GM12872 (cell line): ENCODE measurements around the gene TNIP1.

Experiments
- TF ChIP-seq, protein P1 (sequence below): IDR thresholded peaks from 3 replicates; pipeline ENCODE4 v1.5.1; 2011; ENCODE audit warnings: low read depth, mild to moderate bottlenecking, low read length, moderate library complexity; ENCODE audit not compliant: insufficient read depth

Gene TNIP1

DNA sequence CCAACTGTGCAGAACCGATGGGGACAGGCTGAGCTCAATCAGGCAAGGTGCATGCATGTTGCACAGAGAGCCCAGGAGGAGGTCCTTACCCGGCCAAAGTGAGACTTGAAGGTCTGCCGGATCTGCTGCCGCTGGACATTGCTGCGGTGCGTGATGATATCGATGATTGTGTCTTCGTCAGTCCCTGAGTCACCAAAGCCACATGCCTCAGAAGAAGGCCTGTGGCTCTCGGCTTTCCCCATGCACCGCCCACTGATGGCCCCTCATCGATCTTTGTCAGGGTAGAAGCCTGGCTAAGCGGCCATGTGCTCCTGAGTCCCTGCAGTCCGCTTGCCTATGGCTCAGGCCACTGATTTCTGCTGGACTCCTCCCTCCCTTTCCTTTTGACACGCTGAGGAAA is 42.0 kb upstream of the TNIP1 start:
- TF ChIP-seq, protein P1, sequence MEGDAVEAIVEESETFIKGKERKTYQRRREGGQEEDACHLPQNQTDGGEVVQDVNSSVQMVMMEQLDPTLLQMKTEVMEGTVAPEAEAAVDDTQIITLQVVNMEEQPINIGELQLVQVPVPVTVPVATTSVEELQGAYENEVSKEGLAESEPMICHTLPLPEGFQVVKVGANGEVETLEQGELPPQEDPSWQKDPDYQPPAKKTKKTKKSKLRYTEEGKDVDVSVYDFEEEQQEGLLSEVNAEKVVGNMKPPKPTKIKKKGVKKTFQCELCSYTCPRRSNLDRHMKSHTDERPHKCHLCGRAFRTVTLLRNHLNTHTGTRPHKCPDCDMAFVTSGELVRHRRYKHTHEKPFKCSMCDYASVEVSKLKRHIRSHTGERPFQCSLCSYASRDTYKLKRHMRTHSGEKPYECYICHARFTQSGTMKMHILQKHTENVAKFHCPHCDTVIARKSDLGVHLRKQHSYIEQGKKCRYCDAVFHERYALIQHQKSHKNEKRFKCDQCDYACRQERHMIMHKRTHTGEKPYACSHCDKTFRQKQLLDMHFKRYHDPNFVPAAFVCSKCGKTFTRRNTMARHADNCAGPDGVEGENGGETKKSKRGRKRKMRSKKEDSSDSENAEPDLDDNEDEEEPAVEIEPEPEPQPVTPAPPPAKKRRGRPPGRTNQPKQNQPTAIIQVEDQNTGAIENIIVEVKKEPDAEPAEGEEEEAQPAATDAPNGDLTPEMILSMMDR, result no peak

DNA sequence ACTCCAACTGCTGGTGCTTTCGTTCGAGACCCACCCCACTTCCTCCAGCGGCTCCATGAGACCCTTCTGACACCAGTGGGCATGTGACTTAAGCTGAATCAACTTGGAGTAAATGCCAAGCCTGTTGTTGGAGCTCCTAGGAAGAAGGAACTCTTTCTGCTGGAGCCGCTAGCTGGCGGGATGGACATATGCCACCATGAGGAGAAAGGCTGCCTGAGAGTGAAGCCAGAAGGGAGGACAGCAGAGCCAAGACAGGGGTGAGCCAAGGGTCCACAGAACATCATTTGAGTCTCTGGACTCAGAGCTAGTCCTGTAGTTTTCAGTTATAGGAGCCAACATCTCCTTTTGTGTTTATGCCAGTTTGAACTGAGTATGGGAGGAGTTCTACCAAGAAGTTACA is 40.8 kb upstream of the TNIP1 start:
- TF ChIP-seq, protein P1, result no peak

DNA sequence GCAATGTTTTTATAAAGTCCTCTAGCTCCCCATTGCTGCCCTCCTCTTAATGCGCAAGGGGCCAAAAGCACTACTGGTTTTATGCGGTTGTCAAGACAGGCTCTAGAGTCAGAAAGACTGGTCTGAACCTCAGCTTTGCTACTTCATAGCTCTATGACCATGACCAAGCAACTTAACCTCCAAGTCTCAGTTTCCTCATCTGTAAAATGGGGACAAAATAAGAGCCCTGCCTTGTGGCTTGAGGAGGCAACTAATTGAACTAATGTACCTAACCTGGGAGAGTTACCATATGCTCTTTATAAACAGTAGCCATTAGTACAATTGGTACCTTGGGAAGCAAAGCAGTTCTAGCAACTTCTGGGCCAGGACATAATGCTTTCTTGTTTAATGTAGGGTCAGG is 40.3 kb upstream of the TNIP1 start:
- TF ChIP-seq, protein P1, result no peak

DNA sequence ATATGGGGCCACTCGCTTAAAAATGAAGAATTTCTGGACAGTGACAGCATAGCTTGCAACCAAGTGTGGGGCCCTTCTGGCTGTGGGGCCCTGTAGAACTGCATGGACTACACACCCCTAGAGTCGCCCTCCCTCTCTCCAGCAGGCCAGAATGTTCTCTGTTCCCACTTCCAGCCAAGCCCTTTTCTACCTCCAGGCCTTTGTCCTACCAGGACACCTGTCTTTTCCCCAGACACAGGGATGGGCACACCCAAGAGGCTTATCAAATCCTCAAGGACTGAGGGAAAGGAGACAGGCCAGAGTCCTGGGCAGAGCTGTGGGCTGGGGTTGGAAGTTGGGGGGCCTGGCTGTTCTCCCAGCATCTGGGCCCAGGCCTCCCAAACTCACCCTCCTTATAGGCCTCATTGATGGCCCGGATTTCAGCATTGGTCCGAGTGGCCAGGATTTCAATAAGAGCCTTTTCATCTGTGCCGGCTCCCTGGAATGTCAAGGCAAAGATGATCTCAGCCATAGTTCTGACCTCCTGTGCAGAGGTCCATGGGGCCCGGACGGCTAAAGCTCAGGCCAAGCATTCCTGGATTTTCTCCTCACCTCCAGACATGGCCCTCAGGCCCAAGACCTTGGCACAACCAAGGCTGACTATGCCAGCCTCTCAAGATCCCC is 38.2 kb upstream of the TNIP1 start:
- TF ChIP-seq, protein P1, result no peak

DNA sequence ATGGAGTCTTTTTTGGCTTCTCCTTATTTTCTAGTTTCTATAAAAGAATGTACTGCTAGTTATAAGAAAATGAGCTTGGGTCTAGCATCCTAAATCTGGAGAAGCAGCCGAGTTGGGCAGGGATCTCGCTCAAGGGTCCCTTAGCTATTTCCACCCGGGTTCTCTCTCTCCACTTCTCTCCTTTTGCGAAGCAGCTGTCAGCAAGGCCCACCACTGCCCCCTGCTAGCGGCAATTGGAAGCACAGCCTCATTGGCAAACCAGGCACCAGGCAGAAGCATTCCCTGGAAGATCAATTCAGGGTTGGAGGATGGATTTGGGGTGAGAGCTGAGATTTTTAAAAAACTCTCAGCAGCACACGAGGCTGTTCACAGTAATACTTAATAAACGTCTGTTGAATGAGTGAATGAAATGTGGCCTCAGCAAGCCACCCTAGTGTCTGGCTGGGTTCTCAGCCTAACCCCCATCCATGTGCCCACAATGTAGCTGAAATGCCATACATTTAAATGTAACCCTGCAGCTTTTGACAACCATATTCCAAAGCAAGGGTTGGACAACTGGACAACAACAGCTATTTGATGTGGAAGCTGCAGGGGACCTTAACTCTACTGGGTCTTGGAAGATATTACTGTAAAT is 34.6 kb upstream of the TNIP1 start:
- TF ChIP-seq, protein P1, result peak; percentile 95

DNA sequence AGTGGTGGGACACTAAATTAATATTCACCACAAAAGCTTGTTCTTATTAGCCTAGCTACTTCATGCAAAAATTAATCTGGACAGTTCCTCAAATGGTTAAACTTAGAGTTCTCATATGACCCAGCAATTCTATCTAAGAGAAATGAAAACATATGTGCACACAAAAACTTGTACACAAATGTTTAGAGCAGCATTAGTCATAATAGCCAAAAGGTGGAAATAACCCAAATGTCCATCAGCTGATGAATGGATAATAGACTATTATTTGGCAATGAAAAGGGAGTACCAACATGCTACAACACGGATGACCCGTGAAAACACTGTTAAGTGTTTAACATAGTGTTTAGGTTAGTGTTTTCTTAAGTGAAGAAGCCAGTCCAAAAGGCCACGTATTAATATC is 32.8 kb upstream of the TNIP1 start:
- TF ChIP-seq, protein P1, result no peak

DNA sequence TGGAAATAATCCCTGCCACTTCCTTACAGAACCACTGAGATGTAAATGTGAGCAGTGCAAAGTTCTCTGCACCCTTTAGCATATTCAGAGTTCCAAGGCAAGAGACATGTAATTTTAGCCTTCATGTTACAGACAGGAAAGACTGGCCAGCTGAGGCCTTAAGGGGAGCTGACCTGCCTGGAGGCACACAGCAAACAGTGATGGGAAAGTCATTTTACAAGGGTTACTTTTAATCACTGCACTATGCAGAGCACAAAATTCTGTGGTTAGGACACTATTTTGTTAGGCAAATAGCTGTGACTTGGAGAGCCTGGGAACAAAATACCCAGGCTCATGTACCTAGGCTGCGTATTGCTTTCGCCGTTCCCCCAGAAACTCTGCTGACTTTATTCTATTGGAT is 30.2 kb upstream of the TNIP1 start:
- TF ChIP-seq, protein P1, result no peak
